Bronchial epithelial cell (primary cell): Measurements from ENCODE around the gene WDR17. TPM values are rescaled to one million over a fixed set of nuclear protein-coding genes. Genes with fewer than 3 reads are reported as not detected.

Source experiments
- DNase-seq: peaks from one replicate; pipeline ENCODE4 v3.0.0-alpha.2; 2010; ENCODE audit warnings: low read depth
- FAIRE-seq: peaks from 2 replicates; lab custom pipeline; 2011; peaks lifted over from hg19 to GRCh38; lab: Jason Lieb, UNC
- H3K27me3 ChIP-seq: 2 replicates; pipeline ENCODE4 v1.5.1; 2011; ENCODE audit warnings: low read length; ENCODE audit not compliant: control insufficient read depth, insufficient read depth
- H3K36me3 ChIP-seq: 2 replicates; pipeline ENCODE4 v1.5.1; 2011; ENCODE audit warnings: low read length; ENCODE audit not compliant: control insufficient read depth, insufficient read depth
- H3K4me3 ChIP-seq: 2 replicates; pipeline ENCODE4 v1.5.1; 2011; ENCODE audit warnings: mild to moderate bottlenecking, low read depth, low read length, control low read depth
- CTCF ChIP-seq: IDR thresholded peaks from 2 replicates; pipeline ENCODE4 v1.5.1; 2011; ENCODE audit warnings: mild to moderate bottlenecking, moderate library complexity, low read length, control low read depth, inconsistent platforms; ENCODE audit not compliant: insufficient read depth, severe bottlenecking
- total RNA-seq: library from RNA; depleted of rRNA; stranded (reverse); fragments of >200 nt; gene quantifications from 2 replicates; pipeline ENCODE4 v1.2.1, GENCODE V29; 2014

Gene WDR17
- total RNA-seq, 1 donor from 2014 or later: under 0.01 TPM

- Histone ChIP-seq H3K4me3 (no peak overlapping the region), H3K27me3 (no peaks in the 10 kb centered on the region), H3K36me3 (no peaks in the 10 kb centered on the region)
- TF ChIP-seq CTCF: no peak
- no peak for DNase-seq
- FAIRE-seq: no peak
These were observed 1.9 kb upstream of the WDR17 start for GRCh38 chr4:176063718-176064117.

DNA sequence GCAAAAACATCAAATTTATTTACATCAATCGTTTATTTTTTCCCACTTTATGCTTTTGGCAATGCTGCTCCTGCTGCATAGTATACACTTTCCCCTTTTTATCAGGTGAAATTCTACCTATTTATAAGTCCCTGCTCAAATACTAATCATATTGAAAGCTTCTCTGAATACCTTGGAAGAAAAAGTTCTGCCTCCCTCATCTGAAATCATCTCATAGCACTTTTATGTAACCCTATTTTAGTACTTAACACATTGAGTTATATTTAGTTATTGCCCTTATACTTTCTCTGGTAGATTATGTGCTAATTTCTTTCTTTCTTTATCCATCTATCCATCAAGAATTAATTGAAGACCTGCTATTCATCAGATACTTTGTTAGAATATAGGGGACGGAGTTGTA lies 1.1 kb upstream of the WDR17 start:
- Histone ChIP-seq H3K4me3 (no peak overlapping the region), H3K27me3 (no peaks in the 10 kb centered on the region), H3K36me3 (no peaks in the 10 kb centered on the region)
- no peak for TF ChIP-seq CTCF
- DNase-seq (no peak), FAIRE-seq (no peak)

DNA sequence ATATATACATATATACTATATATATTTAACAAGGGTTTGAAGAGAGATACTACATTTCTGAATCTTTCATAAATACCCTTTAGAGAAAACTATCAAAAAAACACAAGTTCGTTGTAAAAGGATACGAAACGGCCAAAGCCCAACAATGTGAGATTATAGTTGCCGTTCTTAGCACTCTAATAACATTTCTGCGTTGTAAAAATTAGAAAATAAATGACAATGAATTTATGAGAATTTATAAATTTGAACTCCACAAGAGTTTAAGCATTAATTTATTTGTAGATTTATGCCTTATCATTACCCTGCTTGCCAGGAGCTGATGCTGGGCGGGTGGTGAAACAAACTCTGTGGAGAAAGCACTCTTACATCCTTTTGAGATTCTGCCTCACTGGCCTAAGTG lies 1.1 kb downstream of the WDR17 start:
- Histone ChIP-seq H3K4me3 (no peak overlapping the region), H3K27me3 (no peaks in the 10 kb centered on the region), H3K36me3 (no peaks in the 10 kb centered on the region)
- FAIRE-seq: no peak
- TF ChIP-seq CTCF: no peak
- no peak for DNase-seq

GRCh38 chr4:176077561-176077960 lies 11.9 kb downstream of the WDR17 start:
- Histone ChIP-seq H3K27me3 (no peaks in the 10 kb centered on the region), H3K4me3 (no peak overlapping the region), H3K36me3 (no peaks in the 10 kb centered on the region)
- TF ChIP-seq CTCF: no peak
- DNase-seq: peak; percentile 40
- FAIRE-seq: no peak

DNA sequence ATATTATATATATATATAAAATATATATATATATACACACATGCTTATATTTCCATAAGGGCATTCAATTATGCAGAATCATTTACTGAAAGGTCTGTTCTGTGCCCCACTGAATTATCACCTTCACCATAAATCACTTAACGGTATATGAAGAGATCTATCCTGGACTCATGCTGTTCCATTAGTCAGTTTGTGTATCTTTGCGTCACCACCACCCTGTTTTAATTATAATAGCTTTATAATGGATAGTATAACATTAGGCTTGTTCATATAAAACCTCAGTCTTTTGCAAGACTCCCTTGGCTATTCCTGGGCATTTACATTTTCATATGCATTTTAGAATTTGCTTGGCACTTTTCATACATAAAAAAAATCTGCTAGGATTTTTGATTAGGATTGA lies 19.1 kb downstream of the WDR17 start:
- Histone ChIP-seq H3K36me3 (no peaks in the 10 kb centered on the region), H3K4me3 (no peak overlapping the region), H3K27me3 (no peaks in the 10 kb centered on the region)
- TF ChIP-seq CTCF: no peak
- FAIRE-seq (no peak), DNase-seq (no peak)

DNA sequence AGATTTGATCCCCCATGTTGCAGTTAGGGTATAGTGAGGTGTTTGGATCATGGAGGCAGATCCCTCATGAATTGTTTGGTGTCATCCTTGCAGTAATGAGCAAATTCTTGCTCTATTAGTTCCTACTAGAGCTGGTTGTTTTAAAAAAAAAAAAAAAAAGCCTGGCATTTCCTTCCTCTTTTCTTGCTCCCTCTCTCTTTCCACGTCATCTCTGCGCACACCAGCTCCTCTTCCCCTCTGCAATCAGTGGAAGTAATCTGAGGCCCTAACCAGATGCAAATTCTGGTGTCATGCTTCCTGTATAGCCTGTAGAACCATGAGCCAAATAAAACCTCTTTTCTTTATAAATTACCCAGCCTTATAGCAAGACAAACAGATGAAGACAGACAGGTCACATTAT lies 24.5 kb downstream of the WDR17 start:
- no peaks in the 10 kb centered on the region for H3K27me3 ChIP-seq
- no peak overlapping the region for H3K4me3 ChIP-seq
- FAIRE-seq: no peak
- TF ChIP-seq CTCF: no peak
- DNase-seq: no peak
- no peaks in the 10 kb centered on the region for H3K36me3 ChIP-seq
